HG02852 (cell line): ENCODE results near the gene PPFIA1.
A peak's percentile ranks its signal among the peaks of the same experiment; 100 is the strongest.

Experiments used
- ATAC-seq: cut with Tn5 transposase; IDR thresholded peaks from one replicate; pipeline ENCODE4 v1.9.1; 2021; ENCODE audit warnings: mild to moderate bottlenecking, moderate library complexity; ENCODE audit not compliant: unreplicated experiment

The PPFIA1 gene

DNA sequence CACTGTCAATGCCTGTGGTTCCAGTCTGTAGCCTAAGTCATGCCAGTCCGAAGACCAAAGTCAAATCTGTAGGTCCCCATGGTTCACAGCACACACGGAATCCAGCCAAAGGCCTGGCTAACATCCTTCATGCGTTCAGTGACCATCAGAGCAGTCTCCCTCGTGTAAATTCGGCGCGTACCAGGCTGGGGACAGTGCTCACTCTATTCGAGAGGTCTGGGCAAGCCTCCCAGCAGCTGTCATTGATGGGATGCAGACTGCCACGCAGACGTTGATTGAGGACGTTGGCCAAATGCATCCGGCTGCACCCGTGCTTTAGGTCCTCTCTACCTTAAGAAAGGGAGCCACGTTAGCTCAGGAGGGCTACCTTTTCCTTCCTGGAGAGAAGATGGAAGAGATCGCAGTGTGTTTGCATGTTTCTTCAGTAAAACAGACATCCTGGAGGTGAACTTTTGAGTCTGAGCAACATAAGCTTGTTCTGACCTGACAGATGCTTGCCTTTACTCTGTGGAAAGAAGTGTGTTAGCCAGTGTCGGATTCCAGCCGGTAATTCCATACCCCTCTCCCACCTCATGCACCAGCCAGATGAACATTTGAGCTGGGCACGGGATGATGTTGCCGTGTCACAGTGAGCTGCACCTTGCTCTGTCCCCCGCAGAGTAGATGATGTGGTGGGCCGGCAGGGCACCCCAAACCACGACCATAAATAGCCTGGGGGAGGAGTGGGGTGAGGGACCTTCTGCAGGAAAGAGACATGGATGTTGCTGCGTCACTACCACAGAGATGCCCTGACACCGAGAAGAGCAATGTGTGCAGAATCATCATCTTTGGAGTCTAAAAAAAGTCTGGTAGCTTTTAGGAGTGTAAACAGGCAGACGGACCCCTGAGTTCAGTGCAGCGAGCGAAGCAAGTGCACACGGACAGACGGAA is 140.1 kb downstream of the PPFIA1 start:
- ATAC-seq, result no peak

DNA sequence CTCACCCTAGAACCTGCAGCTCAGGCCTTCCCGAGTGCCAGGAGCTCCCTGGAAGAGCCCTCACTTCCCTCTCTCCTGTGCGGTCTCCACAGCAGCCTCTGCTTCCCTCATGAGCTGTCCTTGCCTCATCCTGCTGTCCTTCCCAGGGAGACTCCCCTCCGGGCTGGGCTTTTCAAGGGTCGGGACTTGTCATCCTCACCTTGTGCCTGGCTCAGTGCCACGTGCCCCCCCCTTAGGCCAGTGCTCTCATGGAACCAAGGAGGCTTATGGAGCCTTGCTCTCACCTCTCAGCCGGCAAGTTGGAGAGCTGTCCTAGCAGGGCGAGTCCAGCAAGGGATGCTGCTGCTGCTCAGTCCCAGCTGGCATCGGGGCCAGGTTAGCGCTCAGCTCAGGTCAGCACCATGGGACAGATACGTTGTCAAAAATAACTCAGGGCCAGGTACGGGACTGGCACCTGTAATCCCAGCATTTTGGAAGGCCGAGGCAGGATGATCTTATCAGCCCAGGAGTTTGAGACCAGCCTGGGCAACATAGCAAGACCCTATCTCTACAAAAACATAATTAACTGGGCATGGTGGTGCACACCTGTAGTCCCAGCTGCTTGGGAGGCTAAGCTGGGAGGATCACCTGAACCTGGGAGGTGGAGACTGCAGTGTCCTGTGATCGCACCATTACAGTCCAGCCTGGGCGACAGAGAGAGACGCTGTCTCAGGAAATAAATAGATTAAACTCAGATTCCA is 141.4 kb downstream of the PPFIA1 start:
- ATAC-seq, result no peak

DNA sequence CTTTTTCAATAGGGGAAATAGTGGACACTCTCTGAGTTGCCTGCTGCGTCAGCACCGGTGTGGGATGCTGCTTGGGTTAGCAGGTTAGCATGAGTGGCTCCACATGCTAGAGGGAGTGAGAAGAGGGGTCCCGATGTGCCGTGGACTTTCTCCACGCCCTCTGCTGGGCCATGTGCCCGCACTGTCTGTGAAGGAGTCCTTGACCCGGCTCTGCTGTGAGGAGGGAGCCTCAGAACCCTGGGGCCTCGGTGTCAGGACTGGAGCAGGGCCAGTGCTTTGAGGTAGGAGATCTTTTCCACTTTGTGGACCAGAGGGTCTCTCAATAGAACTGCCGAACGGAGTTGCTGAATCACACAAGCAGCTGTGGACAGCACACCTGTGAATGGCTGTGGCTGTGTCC is 142.7 kb downstream of the PPFIA1 start:
- ATAC-seq, result no peak

DNA sequence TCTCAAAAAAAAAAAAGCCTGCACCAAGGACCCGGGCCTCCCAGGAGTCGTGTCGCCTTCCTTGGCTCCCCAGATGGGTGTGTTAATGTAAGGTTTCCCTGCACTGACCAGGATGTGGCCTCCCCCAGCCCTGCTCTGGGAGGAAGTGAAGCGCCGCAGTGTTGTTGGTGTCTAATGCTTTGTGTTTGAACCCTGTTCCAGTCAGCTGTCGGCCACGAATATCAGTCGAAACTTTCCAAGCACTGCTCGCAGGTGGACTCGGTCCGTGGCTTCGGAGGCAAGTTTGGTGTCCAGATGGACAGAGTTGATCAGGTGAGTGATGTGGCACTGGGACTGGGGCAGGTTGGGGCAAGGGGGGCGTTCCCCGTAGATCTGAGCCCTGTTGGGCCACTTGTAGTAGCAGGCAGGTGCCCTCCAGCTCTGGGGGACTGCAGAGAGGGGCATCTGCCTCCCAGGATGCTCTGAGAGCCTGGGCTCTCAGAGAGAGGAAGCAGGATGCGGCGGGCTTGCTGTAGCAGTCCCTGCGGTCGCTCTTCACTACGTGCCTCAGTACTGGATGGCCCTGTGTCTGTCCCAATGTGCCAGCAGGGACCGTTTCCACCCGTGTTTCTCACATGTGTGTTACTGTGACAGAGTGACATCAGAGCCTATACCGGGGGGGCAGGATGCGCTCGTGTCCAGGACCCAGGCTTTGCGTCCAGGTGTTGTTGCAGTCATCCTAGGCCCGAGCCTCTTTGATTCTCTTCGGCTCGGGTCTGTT is 144.0 kb downstream of the PPFIA1 start:
- ATAC-seq, result no peak

DNA sequence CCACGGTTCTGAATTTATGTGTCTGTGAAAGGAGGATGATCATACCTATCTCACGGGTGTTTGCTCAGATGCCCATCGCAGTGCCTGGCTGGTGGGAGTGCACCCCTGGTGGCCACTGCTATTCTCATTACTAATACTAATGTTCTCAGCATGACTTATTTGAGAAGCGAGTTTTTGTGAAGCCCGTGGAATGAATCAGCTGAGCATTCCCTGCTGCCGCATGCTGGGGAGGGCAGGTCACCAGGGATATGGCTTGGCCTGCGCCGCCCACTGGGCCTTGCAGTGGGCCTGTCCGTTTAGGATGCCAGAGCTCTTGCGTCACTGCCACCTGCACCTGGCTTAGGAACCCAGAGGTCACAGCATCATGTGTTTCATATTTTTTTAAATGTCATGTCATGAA is 144.7 kb downstream of the PPFIA1 start:
- no peak for ATAC-seq

DNA sequence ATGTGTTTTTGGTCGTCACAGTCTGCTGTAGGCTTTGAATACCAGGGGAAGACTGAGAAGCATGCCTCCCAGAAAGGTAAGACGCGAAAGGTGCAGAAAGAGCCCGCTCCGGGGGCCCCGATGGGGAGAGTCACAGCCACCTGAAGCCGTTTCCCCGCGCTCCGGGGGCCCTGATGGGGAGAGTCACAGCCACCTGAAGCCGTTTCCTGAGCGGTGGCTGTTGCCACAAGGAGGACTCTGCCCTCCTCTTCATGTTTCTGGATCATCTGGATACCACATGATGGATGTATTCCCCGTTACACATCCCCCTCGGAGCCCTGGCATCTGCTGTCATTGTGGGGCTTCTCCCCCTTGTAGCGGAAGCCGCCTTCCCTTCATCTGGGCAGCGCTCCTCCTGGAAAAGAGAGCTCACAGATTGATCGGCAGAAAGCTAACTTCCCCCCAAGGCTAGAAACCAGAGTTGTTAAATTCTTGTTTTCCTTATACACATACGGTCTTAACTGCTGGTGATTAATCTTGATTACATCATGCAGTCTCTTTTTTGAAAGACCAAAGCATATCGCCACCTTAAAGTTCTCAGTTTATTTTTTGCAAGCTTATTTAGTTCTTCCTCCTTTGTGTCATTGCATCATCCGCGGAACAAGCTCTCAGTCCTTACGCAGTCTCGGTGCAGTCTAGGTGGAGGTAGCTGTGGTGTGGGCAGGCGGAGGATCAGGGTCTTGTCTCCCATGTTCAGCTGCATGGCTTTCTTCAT is 145.3 kb downstream of the PPFIA1 start:
- no peak for ATAC-seq

DNA sequence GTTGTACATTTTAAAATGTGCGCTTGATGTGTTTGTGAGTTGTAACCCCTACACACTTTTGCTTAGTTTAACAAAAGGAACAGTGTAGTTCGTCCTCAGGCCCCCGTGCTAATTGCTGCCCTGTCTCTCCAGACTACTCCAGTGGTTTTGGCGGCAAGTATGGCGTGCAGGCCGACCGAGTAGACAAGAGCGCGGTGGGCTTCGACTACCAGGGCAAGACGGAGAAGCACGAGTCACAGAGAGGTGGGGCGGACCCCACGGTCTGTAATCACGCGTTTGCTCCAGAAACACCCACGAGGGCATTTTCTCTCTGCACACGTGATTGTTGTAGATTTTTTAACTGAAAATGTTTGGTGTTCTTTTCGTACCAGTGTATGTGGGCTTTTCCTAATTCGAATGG is 146.4 kb downstream of the PPFIA1 start:
- ATAC-seq, result no peak

DNA sequence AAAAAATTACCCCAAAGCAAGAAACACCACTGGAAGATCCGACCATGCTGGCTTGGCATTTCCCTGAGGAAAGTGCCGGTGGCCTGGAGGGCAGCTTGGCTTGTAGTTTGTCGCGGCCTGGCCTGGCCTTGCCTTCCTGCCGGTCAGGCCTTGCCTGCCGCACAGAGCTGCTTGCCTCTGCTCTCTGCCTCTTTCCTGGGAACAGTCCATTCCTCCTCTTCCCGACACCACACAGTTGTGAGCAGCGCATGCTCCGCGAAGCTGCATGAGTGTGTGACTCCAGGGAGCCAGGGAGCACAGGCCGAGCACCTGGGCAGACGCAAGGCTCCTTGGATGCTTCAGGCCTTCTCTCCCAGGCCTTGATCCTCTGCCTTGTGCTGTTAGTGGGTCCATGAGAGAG is 147.6 kb downstream of the PPFIA1 start:
- no peak for ATAC-seq

DNA sequence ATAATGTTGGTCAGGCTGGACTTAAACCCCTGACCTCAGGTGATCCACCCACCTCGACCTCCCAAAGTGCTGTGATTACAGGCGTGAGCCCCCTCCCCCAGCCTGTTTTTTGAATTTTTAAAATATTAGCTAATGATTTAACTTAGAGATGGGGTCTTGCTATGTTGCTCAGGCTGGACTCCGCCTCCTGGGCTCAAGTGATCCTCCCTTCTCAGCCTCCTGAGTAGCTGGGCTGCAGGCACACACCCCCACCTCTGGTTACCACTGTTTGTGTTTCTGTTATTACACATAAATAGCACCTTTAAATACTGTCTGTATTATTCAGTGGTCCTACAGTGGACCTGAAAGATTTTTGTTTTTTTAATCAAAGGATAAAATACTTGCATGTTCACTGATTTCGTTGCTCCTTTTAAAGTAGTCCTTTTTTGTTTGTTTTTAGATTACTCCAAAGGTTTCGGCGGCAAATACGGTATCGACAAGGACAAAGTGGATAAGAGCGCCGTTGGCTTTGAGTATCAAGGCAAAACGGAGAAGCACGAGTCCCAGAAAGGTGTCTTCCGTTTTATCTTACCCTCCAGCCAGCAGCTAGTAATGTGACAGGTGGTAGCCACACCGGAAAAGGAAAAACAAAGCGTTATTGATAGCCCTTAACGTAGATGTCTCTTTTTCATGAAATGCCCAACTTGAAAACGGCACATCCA is 149.0 kb downstream of the PPFIA1 start:
- ATAC-seq, result no peak

DNA sequence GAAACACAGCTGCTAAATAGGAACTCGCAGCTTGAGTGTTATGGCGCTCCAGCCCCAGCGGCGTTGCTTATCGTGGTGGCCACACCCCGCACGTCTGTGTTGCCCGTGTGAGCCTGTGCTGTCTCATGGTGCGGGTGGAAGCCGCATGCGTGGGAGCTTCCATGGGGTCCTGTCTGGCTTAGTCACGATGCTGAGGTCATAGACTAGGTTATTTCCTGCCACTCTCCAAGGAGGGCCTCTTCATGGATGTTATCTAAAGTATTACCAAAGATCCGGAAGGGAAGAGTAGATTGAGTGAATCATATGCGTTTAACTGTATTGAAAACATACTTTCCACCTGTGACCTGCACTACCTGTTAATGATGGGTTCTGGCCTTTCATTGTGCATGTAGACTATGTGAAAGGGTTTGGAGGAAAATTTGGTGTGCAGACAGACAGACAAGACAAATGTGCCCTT is 149.5 kb downstream of the PPFIA1 start:
- no peak for ATAC-seq

DNA sequence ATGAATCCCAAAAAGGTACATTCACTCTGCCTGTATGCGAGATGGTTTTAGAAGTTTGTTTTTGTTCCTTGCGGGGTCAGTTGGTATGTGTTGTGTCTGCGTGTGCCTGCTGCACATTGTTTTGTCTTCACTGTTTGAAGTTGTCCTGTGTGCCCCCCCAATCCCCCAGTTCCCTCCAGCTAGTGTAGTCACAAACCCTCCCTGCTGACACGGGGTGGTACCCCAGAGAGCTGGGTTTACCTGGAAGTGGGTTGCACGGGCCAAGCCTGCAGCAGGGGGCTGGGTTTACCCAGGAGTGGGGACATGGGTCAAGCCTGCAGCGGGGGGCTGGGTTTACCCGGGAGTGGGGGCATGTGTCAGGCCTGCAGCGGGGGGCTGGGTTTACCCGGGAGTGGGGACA is 150.0 kb downstream of the PPFIA1 start:
- ATAC-seq, result no peak

DNA sequence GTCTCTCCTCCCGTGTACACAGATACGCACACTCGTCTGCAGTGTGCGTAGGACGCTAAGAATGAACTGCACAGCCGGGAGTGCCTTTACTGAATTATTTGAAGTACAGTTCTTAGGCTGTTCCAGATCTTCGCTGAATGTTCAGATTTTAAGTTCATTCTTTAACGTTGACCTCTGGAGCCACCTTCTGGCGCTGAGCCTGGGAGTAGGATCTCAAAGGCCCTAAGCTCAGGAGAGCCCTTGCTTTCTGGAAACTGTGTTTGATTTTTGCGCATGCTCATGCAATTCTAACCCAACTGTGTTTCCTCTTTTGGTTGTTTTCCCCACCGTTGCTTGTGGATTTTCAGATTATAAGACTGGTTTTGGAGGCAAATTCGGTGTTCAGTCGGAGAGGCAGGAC is 150.6 kb downstream of the PPFIA1 start:
- no peak for ATAC-seq

DNA sequence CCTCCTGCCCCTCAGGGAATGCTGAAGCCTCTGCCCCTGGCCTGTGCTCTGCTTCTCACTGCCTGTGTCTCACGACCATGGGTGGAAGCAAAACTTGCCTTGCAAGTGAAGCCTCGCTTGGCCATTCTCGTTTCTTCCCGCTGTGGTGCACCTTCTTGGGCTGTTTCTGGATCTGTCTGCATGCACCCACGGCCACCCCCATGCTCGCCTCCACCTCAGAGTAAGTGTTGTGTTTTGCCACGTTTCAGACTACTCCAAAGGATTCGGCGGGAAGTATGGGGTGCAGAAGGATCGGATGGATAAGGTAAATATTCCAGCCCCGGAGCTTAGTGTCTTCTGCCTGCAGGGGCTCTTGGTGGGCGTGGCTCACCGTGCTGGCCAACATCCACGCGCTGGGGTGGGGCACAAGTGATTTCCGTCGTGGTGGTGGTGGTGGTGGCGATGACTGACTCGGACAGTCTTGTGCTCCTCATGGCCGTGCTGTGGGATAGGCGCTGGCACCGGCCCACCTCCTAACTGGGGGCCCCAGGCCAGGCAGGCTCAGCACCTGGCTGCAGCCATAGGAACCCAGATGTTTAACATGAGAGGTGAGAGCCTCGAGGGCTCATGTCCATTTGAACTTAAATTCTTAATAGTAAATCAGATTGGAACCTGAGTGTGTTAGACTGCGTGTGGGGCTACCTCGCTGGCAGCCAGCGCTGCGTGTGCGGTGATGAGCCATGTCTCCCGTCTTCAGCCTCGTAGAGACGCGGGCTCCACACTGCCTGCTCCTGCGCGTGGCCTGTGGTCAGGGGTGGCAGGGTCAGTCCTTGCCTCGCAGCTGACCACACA is 152.4 kb downstream of the PPFIA1 start:
- no peak for ATAC-seq

DNA sequence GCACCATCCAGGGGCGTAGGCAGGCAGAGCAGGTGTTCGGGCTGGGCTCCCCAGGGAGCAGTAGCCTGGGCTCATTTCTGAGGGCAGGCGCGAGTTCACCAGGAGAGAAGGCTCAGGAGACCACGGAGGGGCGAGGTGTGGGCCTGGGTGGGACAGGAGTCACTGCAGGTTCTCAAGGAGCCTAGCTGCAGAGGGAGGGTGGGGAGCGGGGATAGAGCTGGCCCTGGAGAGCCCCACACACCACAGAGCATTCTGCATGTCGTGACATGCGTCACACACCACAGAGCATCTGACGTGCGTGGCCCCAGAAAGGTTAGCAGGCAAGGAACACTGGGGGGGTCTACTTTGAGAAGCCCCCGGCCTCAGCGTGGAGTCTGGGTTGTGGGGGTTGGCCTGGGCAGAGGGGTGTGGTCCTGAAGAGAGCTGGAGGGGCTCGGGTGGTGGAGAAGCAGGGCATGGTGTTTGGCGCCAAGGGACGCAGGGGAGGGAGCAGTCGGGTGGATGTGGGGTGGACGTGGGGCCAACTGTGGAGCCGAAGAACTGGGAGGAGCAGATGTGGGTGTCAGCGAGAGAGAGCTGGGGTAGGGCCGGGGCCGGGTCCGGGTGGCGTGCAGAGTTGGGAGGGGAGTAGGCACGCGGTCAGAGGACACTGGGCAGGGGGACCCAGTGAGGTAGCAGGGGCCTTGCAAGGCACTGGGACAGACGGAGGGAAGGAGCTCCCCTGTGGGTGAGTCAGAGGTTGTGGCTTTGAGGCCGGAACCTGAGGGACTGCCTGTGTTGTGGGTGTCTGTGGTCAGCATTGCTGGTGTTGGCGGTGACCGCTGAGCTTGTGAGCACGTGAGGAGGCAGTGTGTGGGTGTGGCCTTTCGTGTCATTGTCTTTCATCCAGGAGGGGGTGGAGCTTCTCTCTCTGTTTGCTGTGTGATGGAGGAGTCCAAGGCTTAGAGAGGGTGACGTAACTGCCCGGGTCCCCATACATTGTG is 153.3 kb downstream of the PPFIA1 start:
- peak; percentile 45 for ATAC-seq

DNA sequence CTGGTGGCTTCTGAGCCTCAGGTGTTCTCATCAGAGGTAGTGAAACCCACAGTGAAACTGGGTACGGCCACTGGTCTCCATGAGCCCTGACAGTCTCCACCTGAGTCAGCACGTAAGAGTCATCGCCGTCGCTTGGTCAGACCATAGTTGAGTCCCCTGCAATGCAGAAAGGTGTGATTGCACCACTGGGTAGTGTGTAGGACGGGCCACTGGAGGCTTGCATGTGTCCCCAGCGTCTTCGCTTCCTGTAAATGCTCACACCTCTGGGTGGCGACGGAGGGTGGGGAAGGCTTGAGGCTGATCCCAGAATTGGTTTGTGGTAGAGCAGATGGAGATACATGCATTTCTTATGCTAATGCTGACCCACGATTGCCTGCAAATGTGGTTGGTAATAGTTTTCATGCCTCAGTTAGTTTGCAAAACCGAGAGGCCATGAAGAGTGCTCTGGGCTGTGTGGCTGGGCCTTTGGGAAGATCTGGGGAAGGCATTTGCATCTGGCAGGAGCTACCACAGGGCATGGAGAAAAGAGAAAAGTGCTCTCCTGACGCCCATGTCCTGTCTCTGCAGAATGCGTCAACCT is 154.4 kb downstream of the PPFIA1 start:
- no peak for ATAC-seq

DNA sequence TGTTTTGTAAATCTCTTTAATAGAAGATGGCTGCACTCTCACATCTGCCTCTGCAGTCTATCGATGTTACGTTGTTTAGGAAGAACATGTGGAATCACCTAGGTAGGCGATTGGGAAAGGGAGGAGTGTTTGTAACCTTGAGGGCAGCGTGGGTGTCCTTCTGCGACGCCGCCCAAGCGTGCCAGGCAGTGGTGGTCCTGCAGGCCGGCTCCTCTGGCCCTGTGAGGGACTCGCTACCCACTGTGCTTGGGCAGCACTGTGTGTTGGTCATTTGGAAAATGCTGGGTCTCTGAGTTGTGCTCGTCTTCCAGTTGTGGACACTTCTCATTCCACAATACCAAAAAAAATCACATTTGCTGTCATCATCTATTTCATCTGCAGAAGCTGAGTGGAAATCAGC is 156.9 kb downstream of the PPFIA1 start:
- ATAC-seq, result no peak

DNA sequence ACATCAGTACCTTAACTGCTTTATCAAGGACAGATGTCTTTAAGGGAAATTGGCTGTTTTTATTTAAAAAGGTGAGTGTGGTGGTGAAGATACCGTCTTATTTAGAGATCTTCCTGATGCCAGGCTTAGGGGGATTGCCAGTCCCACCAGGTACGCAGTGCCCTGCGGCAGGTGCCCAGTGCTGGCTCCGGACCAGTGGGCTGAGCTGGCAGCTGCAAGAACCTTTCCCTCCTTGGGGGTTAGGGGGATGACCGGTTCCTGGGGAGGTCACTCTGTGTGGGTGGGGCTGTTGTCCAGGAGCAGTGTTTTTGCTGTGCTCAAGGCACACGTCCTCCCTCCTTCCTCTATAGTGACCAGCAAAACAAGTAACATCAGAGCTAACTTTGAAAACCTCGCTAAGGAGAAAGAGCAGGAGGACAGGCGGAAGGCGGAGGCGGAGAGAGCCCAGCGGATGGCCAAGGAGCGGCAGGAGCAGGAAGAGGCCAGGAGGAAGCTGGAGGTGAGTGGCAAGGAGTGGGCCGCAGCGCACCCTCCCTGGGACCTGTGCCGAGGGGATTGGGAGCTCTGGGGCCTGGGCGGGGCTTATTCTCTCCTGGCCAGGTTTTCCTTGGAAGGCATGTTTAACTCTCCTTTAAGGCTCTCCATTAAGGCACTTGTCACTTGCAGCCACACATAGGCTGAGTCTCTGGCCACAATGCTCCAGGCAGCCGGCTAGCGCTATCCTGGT is 158.4 kb downstream of the PPFIA1 start:
- no peak for ATAC-seq
